HG02763 (cell line): Measurements from ENCODE around the gene OR5K1.

Experiments used
- ATAC-seq: cut with Tn5 transposase; IDR thresholded peaks from one replicate; pipeline ENCODE4 v1.9.1; 2021; ENCODE audit warnings: mild to moderate bottlenecking, moderate library complexity; ENCODE audit not compliant: unreplicated experiment

The OR5K1 gene

DNA sequence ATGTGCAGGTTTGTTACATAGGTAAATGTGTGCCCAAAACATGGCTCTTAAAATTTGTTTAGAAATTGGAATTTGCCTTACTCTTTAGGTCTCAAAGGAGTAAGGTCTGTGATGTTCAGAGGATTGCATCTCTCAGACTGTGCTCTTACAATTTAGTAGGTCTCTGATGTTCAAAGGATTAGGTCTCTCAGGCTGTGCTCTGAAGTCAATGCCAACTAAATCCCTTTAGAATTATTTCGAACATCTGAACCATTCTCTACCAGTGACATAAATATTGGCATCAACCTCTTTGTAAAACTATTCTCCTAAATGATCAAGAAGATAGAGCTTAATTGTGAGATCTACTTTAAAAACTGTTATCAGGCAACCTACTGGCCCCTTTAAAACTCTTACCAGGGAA lies at the start of gene OR5K1:
OR5K1 (plus strand) TSS at position 301 of the 400 bp plus-strand sequence. CDS start 6,376 bp downstream, outside the sequence.
- ATAC-seq, result no peak

DNA sequence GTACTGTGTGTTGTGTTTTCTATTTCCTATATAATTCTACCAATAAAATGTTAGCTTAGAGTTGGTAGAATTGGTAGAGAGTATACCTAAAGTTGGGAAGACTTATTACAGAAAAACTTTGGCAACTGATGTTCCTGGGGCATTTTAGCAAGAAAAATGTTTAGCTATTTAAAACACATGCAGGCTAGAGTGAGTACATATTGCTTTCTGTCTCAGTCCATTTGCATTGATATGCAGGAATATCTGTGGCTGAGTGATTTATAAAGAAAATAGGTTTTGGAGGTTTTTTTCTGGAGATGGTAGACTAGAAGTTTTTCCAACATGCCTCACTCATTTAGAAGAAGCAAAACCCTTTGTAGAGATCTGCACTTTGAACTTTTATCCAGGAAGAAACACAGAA lies 30.4 kb upstream of the OR5K1 start:
- no peak for ATAC-seq

DNA sequence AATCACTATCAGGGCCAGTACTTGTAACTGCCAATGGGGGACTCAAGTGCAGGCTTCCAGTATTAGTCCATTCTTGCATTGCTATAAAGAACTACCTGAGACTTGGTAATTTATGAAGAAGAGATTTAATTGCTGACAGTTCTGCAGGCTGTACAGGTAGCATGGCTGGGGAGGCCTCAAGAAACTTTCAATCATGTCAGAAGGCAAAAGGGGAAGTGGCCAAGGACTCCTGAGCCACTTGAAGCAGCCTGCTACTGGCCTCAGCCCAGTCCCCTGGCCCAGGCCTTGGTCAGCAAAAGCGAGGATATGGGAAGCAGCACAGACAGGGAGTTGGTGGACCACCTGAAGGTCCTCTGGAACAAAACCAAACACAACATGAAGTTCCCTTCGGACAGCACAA lies 29.2 kb upstream of the OR5K1 start:
- no peak for ATAC-seq

DNA sequence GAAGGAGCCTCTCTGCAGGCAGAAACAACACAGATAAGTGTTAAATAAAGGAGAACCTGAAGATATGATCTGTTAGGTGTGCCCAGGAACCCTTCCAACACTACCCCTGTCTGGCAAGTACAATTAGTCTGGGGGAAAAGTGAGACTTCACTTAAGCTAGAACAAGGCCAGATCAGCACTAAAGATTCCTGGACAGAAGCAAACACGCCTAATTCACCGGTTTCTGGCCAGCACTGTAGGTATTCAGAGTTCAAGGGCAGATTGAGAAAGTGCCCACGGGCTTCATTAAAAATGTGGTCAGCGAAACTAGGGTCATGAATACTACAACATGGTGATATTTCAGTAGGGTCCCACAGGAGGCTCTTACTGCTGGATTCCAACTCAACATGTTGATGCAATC lies 28.6 kb upstream of the OR5K1 start:
- ATAC-seq, result no peak

DNA sequence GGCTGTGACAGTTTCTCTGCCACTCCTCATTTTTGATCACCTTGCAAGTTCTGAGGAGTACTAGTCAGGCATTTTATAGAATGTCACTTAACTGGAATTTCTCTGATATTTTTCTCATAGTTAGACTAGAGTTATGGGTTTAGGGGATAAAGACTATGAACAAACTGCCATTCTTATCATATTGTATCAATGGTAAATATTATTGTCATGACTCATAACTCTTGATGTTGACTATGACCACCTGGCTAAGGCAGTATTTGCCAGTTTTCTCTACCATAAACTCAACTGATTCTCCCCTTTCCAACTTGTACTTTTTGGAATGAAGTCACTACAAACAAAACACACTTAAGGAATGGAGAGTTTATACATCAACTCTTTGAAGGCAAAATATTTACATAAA lies 22.7 kb upstream of the OR5K1 start:
- ATAC-seq, result no peak

DNA sequence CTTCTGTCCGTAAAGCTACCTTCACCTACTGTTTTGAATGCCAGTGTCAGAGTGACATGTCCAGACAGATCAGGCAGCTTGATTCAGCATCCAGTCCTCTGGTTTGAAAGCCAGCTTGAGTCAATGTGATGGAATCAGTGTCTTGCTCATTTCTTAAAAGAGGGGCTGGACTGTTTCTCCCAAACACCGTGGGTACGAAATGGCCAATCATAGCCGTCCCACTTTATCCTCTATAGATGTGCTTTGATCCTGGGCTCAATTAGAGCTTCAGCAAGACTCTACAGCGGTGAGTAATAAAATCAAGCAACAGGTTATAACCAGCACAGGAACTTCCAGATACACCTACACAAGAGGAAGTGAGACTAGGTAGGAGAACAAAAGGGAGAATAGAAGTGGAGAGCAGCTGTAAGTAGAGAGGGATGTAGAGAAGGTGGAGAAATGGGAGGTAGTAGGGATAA lies 17.0 kb upstream of the OR5K1 start:
- ATAC-seq, result peak; percentile 88

DNA sequence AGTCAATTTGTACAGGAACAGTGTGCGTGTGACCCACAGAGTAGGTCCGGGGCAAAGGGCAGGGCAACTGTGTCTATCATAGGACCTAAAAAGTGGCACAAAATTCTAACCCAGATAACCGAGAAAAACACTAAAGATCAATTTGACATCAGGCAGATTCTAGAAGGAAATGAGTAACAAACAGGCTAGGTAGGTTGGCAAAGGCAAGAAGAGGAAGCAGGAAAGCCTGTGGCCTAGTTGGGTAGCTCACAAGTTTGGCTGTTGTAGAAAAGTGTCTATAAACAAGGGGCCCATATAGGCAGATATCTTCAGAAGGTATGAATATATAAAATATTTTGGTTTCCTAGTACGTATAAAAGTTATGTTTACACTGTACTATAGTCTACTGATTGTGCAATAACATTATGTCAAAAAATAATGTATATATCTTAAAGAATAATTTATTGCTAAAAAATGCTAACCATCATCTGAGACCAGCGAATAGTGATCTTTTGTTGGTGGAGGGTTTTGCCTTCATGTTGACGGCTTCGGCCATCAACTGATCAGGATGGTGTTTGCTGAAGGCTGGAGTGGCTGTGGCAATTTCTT lies 13.3 kb upstream of the OR5K1 start:
- no peak for ATAC-seq

DNA sequence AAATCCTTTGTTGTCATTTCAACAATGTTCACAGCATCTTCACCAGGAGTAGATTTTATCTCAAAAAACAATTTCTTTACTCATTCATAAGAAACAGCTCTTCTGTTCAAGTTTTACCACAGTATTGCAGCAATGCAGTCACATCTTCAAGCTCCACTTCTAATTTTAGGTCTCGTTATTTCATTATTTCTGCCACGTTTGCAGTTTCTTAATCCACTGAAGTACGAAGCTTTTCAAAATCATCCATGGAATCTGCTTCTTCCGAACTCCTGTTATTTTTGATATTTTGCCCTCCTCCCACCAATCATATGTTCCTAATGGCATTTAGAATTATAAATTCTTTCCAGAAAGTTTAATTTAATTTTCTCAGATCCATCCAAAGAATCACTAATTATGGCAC lies 12.6 kb upstream of the OR5K1 start:
- no peak for ATAC-seq

DNA sequence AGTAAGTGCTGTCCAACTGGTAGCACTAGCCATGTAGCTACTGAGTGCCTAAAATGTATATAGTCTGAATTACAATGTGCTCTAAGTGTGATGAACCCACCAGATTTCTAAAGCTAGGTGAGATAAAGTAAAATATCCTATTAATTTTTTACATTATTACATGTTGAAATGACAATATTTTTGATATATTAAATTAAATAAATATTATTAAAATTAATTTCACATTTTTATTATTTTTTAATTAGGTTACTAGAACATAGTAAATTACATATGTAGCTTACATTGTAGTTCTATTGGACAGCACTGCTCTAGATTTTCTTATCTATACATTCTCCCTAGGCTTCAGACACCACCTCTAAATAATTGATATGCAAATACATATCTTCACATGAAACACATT lies 9.2 kb upstream of the OR5K1 start:
- no peak for ATAC-seq

DNA sequence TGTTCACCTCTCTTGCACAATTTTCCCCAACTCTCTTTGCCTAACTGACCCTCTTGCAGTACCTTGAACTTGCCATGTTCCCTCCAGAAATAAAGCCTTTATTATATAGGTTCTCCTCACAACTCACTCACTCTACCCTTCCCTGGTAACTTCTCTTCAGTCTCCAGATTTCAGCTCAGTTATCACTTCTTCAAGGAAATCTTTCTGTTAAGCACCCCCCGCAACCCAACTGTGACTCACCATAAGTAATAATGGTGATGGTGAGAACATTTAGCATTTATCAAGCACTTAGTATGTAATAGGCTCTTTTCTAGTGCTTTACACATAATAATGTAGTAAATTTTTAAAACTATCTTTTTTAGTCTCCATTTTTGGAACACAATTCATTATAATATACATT lies 8.1 kb upstream of the OR5K1 start:
- ATAC-seq, result no peak

DNA sequence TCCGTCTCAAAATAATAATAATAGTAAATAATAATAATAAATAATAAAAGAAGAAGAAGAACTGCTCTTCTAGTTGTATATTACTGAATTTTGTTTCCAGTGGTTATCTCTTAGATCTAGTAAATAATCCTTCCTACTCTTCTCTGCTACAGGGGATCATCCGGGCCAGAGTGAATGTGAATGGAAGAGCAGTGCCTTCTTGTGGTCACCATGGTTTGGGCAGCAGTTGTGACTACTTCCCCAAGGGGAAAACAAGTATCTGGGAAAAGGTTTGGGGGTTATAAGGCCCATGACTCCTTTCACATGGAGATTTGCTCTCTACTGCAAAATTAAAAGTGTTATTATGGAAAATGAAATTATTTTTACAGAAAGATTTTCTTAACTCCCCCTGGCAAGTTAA lies 5.5 kb upstream of the OR5K1 start:
- ATAC-seq, result no peak

DNA sequence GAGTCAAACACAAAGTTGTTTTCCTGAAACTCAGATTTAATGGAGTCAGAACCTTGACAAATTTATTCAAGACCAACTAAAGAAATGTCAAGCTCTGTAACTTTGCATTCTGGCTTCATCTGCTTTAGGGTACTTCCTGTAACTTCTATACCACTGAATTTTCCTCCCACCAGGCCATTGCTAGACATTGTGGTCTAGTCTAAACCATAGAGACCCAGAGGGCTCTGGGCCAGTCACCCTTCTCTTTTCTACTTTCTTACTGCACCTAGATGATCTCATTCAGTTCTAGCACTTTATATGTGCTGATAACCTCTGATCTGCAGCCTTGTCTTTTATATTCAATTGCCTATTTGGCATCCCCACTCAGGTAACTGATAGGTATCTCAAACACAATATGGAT lies 2.8 kb upstream of the OR5K1 start:
- no peak for ATAC-seq

DNA sequence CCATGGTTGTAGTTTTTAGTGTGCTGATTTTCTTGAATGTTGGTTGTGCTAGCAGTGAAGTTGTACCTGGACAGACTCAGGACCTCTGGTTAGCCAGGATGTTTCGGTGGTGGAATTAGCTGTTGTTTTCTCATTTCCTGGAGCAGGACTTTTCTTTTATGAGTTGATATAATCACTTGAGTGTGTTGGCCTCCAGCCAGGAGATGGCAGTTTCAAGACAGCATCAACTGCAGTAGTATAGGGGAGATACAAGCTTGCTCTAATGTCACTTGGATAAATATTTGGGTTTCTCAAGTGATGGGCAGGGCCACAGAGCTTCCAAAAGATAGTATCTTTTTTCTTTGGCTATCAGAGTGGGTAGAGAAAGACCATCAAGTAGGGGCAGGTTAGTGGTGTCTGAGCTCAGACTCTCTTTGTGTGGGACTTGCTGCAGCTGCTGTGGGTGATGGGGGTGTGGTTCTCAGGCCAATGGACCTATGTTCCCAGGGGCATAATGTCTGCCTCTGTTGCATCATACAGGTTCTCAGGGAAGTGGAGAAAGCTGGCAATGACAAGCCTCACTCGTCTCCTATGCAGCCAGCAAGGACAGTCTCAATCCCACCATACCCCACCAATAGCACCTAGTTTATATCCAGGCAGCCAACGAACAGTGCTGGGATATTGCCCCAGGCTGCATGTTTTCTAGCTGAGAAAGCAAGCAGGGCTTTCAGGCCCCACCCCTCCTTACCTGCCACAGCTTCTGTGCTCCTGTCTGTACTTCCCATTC lies 19.9 kb downstream of the OR5K1 start:
- ATAC-seq, result no peak

DNA sequence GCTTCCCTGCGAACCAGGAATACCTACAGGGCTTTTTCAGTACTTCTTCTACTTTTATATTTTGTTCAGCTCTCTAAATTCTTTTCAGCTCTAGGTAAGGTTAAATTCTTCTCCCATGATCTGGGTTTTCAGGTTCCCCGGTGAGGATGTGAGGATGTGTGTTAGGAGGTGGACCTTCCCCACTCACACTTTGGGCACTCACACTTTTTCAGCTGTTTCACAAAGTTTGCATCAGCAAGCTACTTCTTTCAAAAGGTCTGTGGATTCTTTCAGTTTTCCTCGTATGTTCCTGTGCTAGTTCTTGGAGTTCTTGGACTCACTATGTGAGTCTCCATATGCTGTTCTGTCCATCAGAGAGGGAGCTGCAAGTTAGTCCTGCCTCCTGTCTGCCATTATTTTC lies 20.6 kb downstream of the OR5K1 start:
- ATAC-seq, result no peak

DNA sequence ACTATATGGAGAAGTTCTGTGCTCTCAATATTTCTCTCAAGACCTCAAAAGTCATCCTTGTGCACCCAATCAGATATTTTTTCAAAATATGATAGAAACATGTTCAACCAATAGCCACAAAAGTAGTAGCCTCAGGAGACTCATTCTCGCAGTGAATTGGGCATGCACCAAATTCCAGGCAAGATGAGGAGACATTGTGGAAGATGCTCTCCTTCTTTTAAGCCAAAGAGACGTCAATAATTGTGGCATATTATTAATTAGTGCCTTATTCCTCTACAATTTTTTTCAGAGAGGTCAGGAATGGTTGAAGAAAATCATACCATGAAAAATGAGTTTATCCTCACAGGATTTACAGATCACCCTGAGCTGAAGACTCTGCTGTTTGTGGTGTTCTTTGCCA lies 34.4 kb downstream of the OR5K1 start, which contains the start of gene OR5K2:
OR5K2 (plus strand) TSS at position 301 of the 400 bp plus-strand sequence; CDS start at position 301, 0 bp downstream.
- ATAC-seq, result no peak

DNA sequence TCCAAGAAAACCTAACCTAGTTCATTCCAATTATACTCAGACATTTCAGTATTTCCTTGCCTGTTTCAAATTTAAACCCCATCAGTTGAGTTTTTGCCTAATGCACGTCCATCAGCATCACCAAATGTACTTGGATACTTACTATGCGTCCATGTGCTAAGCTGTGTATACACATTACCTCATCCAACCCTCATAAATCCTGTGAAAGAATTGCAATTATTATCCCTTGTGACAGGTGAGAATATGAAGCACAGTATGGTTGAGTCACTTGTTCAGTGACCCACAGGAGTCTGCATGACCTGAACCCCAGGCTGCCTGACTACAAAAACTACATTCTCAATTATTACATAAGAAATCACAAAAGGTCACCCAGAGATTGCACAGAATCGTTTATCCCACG lies 37.0 kb downstream of the OR5K1 start:
- no peak for ATAC-seq

DNA sequence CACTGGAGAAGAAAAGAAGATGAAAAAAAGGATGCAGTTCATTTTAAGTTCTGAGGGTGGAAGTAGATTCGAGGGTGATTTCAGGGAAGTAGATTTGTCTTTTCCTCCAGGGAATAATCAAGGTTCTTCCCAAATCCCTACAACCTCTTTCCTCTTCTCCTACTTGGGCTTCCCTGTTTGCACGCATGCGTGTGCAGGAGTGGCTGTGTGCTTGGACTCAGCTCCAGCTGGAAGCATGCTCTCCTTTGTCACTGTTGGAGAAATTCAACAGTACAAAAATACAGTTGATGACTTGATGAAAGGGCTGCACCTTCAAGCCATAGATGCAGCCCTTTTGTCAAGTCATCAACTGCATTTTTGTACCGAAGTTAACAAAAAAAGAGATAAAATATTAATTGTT lies 38.3 kb downstream of the OR5K1 start:
- no peak for ATAC-seq

DNA sequence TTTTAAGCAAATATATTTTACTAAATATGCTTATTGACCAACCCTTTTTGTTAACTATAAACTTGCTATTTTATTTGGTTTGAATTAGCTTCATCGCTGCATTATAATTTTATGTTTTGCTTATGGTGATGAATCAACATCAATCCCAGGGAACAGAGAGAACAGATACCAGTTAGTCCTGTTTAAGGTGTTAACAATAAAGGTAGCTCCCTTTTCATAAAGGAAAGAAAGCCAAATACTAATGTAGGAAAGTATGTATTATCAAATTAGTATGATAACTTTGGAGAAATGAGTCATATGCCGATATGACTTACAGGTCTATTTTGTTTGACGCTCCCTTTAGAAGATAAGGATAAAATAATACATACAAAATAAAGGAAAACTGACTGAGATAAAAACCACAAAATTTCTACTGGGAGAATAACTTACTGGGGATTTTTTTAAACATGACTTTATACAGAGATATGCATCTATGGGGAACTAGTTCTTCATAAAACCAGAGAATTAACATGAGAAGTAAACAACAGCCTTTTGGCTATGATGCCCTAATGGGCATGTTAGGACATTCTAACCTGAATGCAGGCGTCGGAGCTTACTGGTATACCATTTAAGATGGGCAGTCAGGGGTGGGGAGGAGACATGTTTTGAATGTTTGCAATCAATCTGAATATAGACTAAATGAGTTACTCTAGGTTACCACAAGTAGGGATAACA lies 39.0 kb downstream of the OR5K1 start:
- ATAC-seq, result no peak

DNA sequence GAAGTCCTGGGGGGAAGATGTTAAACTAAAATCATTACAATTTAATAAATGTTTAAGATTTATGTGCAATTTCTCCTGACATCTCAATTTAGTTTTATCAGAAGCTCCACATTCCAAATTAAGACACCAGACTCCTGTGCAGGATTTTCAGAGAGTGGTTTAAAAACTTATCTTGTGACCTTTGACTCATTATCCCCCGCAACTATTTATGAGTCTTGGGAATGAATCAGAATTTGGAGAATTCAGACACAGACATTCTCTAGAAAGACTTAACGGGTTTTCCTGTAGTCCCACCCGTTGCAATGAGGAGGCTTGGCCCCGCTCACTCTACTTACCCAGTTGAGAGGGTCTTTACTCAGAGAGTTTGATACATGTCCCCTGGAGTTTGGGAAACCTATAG lies 41.5 kb downstream of the OR5K1 start:
- ATAC-seq, result no peak

DNA sequence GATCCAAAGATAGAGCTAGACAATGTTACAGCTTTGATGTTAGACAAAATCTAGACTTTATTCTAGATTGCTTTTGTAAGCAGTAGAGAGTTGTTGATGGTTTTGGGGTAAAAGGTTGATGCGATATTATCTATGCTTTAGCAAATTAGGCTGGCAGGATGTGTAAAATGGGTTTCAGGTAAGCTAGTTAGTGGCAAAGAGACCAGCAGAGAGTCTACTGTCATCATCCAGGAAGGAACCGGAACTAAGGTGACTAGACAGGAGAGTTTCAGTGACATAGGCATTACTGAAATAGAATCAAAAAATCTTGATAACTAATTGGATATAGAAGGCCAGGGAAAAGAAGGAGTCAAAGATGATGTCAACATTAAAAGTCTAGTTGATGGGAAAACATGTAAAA lies 45.6 kb downstream of the OR5K1 start:
- ATAC-seq, result no peak

DNA sequence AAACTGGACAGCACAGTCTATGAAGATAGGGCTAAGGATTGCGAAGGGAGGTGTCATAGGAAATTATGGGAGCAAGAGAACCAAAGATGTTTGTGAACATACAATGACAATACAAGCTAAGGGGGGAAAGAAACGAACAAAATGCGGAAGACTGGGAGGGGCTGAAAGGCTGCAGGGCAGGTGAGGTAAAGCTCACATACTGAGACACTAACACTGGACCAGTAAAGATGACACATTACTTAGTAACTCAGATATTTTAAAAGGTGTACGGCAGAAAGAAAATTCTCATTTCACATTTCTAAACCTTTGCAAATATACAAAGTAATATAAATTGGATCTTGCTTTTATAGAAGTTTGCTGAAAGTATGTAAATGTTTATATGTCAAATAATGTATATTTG lies 49.6 kb downstream of the OR5K1 start:
- ATAC-seq, result no peak

DNA sequence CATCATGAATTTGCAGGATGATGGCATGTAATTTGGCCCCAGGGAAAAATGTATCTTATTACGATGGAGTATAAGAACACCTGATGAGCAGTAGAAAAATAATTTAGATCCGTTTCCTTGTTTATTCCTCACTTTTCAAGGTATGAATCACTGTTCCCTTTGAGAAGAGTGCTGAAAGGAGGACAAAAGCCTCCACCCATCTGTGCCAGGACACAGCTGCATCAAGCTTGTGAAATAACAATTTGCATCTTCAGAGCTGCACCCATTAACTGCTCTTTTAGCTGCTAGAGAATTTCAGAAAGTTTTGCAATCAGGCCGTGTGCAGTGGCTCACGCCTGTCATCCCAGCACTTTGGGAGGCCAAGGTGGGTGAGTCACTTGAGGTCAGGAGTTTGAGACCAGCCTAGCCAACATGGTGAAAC lies 50.1 kb downstream of the OR5K1 start:
- no peak for ATAC-seq
